GM19463 (cell line): Measurements from ENCODE around the gene NXNL1.
"Not testable (repeated sequence)": the region's sequence is repeated elsewhere in the genome, so short reads cannot be mapped to it uniquely, and the experiment has no call there.

Experiments
- ATAC-seq: cut with Tn5 transposase; IDR thresholded peaks from one replicate; pipeline ENCODE4 v1.9.1; 2021; ENCODE audit warnings: mild to moderate bottlenecking, moderate library complexity; ENCODE audit not compliant: unreplicated experiment

Gene NXNL1, protein sequence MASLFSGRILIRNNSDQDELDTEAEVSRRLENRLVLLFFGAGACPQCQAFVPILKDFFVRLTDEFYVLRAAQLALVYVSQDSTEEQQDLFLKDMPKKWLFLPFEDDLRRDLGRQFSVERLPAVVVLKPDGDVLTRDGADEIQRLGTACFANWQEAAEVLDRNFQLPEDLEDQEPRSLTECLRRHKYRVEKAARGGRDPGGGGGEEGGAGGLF

DNA sequence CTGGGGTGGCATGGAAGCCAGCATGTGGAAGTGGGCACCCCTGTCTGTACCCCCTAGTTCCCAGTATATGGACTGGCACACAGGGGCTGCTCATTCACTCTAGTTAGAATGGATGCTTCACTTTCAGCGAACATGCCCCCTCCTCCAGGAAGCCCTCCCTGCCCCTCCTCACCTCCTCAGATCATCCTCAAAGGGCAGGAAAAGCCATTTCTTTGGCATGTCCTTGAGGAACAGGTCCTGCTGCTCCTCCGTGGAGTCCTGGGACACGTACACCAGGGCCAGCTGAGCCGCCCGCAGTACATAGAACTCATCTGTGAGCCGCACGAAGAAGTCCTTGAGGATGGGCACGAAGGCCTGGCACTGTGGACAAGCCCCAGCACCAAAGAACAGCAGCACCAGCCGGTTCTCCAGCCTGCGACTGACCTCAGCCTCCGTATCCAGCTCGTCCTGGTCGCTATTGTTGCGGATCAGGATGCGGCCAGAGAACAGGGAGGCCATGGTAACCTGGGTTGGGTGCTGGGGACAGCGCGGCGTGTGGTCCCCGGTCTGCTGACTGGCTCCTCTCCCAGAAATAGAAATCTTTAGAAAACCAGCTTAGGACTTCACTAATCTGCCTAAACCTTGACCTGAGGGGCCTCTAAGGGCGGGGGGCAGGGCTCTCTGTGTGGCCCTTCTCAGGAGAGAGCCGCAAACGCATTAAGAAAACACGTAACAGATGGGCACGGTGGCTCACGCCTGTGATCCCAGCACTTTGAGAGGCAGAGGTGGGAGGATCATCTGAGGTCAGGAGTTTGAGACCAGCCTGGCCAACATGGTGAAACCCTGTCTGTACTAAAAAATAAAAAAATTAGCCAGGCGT lies at the start of gene NXNL1:
NXNL1 (minus strand) TSS at position 555 of the 859 bp plus-strand sequence; CDS start at position 498, 57 bp downstream.
- ATAC-seq = no peak

DNA sequence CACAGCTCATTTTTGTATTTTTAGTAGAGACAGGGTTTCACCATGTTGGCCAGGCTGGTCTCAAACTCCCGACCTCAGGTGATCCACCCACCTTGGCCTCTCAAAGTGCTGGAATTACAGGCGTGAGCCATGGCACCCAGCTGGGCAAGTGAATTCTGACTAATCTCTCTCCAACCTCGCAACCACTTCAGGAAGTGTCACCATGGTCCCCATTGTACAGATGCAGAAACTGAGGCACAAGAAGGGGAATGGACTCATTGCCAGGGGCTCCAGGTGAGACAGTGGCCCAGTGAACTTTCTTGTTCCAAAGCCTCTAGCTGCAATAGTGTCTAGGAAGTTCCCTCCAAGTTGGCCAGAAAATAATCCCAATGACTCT lies 47.8 kb upstream of the NXNL1 start:
- not testable (repeated sequence) for ATAC-seq

DNA sequence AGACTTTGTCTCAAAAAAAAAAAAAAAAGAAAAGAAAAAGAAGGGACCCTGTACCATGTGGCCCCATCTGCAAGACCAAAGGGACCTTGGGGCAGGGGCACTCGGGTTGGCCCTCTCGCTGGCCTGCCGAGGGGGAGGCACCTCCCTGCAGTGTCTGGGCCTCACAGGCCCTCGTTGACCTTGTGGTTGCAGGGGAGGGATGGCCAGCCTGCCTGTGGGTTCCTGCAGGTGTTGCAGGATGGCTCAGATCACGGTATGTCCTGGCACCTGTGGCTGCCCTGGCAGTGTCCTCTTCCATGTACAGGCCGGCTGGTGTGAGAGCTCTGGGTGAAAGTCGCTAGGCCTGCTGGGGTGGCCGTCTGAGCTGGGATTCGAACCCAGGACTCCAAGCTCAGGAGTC lies 46.0 kb upstream of the NXNL1 start:
- ATAC-seq = no peak

DNA sequence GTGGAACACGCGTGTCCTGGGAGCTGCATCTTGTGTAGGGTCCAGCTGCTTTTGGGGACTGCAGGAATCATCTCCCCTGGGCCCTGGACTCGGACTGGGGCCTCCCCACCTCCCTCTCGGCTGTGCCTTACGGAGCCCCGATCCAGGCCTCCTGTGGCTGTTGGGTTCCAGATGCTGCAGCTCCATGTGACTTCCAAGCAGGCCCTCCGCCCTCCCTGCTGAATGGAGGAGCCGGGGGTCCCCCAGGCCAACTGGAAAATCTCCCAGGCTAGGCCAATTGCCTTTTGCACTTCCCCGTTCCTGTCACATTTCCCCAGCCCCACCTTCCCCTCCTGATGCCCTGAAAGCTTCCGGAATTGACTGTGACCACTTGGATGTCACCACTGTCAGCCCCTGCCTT lies 44.5 kb upstream of the NXNL1 start:
- ATAC-seq = no peak

DNA sequence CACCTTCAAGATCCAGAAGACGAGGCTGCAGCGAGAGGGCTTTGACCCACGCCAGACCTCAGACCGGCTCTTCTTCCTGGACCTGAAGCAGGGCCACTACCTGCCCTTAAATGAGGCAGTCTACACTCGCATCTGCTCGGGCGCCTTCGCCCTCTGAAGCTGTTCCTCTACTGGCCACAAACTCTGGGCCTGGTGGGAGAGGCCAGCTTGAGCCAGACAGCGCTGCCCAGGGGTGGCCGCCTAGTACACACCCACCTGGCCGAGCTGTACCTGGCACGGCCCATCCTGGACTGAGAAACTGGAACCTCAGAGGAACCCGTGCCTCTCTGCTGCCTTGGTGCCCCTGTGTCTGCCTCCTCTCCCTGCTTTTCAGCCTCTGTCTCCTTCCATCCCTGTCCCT lies 43.7 kb upstream of the NXNL1 start:
- ATAC-seq = no peak

DNA sequence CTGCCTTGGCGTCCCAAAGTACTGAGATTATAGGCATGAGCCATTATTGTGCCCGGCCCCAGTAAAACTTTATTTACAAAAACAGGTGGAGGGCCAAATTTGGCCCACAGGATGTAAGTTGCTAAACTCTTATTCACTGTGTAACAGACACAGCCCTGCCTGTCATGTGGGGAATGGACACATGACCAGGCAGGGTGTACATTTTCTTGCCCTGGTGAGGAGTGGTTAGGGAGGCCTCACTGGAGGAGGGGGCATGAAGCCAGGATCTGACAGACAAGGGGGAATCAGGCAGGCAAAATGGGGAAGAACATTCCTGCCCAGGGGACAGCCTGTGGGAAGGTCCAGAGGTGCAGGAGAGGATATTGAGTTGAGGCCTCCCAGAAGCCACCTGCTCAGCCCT lies 43.3 kb upstream of the NXNL1 start:
- no peak for ATAC-seq

DNA sequence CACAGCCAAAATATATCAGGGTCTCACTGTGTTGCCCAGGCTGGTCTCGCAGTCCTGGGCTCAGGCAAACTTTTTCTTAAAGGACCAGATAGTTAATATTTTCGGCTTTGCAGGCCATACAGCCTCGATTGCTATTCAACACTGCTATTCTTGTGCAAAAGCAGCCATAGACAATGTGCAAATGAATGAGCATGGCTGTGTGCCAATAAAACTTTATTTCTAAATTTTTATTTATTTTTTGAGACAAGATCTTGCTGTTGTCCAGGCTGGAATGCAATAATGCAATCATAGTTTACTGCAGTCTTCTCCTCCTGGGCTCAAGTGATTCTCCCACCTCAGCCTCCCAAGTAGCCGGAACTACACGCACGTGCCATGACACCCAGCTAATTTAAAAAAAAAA lies 42.5 kb upstream of the NXNL1 start:
- ATAC-seq = no peak

DNA sequence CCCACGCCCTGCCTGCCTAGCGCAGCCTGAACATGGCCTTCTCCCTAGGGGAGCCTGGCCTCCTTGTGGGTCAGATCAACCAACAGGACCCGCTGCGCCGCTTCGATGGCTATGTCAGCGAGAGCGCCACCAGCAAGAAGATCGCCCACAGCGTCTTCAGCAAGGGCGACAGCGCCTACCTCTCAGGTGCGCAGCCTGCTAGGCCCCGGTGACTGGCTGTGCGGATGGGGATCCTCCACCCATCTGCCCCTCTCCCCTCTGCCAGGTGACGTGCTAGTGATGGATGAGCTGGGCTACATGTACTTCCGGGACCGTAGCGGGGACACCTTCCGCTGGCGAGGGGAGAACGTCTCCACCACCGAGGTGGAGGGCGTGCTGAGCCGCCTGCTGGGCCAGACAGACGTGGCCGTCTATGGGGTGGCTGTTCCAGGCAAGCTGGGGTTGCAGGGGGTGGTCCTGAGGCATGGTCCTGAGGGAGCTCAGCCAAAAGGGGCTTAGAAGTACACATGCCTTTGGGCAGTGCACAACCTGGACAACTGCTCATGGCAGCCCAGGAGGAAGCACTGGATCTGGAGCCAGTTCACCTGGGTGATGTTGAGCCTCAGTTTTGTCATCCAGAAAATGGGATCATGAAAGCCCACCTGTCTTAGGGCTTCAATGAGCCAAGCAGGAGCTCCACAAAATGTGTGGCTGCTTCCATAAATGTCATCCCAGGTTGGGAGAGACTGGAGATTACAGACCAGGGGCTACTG lies 39.9 kb upstream of the NXNL1 start:
- ATAC-seq = no peak

DNA sequence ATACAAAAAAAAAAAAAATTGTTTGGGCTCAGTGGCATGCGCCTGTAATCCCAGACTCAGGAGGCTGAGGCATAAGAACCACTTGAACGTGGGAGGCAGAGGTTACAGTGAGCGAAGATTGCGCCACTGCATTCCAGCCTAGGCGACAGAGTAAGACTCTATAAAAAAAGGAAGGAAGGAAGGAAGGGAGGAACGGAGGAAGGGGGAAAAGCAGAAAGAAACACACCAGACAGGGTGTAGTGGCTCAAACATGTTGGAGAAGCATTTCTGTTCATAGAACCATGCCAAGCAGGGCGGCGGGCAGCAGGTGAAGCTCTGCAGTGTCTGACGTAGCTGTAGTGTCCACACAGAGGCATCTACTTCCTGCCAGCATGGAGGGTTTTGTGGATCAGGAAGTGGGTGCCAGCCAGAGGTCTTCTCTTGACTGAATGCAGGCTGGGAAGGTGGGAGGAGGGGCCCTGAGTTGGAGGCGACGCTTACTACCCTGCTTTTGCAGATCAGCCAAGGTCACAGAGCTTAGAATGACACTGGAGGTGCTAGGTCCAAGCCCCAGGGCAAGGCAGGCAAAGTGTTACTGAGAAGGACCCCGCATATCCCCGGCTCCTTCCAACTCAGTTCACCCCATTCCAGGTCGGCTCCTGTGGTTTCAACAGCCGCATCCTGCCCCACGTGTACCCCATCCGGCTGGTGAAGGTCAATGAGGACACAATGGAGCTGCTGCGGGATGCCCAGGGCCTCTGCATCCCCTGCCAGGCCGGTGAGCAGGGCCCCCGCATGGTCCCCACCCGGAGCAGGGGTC lies 39.1 kb upstream of the NXNL1 start:
- no peak for ATAC-seq

DNA sequence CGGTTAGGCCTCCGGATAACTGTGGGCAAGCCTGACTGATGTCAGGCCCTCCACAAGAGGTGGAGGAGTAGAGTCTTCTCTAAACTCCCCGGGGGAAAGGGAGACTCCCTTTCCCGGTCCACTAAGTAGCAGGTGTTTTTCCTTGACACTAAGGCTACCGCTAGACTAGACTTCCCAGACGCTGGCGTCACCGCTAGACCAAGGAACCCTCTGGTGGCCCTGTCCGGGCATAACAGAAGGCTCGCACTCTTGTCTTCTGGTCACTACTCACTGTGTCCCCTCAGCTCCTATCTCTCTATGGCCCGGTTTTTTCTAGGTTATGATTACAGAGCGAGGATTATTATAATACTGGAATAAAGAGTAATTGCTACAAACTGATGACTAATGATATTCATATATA lies 38.3 kb upstream of the NXNL1 start:
- ATAC-seq = not testable (repeated sequence)

DNA sequence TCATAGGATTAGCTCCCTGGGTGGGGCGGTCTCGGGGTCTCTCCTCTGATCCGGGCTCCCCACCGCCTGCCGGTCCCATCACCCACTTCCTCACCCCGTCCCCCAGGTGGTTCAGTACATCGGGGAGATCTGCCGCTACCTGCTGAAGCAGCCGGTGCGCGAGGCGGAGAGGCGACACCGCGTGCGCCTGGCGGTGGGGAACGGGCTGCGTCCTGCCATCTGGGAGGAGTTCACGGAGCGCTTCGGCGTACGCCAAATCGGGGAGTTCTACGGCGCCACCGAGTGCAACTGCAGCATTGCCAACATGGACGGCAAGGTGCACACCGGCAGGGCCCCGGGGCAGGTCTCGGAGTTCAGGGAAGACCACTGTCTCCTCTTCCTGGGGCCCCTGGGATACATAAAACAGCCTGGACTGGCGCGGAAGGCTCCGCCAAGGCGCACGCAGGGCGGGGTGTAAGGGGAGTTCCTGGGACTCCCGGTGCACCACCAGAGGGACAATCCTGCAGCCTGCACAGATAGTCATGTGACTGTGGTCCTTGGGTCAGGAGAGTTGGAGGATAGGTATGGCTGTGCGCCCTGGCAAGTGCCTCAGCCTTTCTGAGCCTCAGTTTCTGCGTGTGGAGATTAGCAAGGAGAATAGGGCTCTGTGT lies 36.5 kb upstream of the NXNL1 start:
- ATAC-seq = no peak

DNA sequence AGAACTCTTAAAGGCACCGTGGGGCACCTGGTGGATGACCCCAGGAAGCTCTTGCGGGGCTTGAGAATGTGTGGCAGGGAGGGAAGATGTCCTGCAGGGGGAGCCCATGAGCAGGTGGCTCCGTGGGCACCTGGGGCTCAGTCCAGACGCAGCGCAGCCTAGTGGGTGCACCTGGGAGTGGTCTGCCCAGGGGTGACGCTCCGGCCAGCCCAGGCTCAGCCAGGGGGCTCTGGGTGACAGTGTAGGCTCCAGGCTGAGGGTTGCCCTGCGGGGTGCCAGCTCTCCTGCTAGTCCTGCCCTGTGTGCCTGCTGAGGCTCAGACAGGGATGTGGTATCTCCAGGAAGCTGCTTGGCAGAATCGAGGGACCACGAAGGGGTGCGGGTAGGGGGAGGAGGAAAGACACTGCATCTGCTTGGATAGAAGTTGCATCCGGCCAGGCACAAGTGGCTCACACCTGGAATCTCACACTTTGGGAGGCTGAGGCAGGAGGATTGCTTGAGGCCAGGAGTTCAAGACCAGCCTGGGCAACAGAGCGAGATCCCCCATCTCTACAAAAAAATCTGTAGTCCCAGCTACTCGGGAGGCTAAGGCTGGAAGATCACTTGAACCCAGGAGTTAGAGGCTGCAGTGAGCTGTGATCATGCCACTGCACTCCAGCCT lies 35.7 kb upstream of the NXNL1 start:
- ATAC-seq = no peak

DNA sequence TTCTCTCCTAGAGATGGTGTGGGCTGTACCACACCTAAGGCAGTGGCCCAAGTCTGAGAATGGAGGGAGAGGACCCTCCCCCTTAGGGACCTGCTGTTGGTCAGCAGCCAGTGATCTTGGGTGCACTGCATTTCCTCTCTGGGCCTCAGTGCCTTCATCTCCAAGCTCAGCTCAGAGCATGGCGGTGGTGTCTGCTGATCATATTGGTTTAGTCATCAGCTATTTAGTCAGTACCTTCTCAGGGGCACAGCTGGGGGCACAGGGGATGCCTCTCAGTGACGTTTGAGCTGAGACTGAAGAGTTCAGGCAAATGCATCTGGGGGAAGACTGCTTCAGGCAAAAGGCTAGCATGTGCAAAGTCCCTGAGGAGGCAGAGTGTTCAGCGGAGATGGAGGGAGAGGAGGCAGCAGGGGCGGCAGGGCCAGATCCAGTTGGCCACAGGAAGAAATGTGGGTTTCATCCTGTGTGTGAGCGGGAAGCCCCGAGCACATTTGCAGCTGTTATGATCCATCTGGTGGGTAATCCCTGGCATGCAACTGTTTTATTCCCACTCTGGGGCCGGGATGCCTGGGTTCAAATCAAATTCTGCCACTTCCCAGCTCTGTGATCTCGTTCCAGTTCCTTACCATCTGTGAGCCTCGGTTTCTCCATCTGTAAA lies 35.0 kb upstream of the NXNL1 start:
- no peak for ATAC-seq

DNA sequence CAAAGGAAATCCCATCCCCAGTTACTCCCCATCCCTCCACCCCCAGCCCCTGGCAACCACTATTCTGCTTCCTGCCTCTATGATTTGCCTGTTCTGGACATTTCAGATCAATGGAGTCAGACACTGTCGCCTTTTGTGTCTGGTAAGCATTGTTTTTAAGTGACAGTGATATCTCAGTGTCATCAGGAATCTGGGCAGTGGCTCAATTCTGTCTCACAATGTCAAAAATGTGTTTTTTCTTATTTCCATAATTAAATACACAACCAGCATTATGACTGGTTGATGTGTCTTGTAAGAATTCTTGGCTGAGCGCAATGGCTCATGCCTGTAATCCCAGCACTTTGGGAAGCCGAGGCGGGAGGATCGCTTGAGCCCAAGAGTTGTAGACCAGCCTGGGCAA lies 30.6 kb upstream of the NXNL1 start:
- ATAC-seq = no peak

DNA sequence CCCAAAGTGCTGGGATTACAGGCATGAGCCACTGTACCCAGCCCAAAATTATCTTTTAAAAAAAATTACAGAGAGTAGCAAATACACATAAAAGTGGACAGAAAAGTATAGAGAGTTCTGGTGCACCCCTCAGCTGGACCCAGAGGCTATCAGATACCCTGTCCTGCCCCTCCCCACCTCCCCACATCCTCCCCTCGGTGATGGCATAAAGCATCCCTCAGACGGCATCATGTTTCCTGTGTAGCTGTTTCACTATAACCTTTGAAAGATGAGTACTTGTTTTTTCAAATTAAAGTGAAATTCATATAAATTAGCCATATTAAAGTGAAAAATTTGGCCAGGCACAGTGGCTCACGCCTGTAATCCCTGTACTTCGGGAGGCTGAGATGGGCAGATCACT lies 29.7 kb upstream of the NXNL1 start:
- ATAC-seq = no peak

DNA sequence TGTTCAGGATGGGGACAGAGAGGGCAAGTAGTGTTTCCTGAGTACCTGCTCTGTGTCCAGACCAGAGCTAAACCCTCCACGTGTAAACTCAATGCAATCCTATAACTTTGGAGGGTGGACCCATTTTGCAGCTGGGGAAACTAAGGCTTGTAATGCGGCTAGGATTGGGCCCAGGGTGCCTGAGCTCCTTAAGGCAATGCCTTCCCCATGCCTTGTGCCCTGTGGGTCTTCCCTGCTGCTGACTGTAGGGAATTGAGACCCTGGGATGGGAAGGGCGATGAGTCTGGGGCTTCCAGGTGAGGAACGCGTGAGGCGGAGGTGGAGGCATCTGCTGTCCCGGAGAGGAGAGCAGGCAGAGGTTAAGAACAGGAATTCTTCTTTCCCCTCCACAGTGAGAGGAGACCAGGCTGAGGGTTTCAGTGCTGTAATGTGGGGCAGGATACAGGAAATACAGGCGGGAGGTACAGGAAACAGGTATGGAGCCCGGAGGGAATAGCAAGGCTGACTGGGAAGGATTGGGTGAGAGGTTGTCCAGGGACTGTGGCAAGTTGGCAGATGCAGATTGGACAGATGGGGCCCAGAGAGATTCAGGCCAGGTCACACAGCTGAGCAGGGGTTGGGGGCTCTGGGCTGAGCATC lies 28.8 kb upstream of the NXNL1 start:
- ATAC-seq = no peak

DNA sequence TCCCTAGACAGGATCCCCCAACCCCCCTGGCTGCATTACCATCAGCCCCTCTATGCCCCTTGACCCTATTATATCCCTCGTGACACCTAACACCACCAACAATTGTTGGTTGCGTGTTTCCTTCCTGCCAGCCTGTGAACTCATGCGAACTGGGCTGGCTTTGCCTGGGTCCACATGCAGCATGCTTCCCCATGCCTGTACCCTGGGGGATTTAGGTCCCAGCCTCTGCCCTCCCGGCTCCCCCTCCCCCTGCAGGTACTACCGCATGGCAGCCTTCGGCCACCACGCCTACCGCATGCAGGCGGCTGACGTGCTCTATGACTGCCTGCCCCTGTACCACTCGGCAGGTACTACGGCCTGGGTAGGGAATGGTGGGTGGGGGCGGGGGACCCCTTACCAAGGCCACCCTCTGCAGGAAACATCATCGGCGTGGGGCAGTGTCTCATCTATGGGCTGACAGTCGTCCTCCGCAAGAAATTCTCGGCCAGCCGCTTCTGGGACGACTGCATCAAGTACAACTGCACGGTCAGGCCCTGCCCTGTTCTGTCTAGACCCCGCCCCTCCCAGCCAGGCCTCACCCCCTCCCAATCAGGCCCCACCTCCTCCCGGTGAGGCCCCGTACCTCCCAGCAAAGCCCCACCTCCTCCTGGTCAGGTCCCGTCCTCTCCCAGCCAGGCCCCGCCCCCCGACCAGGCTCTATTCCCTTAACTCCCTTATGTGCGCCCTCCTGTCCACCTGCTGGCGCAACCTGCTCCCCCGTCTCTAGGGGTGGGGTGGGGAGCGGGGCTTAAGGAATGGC lies 28.1 kb upstream of the NXNL1 start:
- ATAC-seq = no peak
